ENCODE results near the gene EXOC6B. TPM values are rescaled to one million over a fixed set of nuclear protein-coding genes. Genes with fewer than 3 reads are reported as not detected.
A peak's percentile ranks its signal among the peaks of the same experiment; 100 is the strongest.

Gene EXOC6B
- polyA plus RNA-seq, 2 of the 4 experiments (the other 2 are of a cell fraction) = 15.5 to 24.7 TPM

DNA sequence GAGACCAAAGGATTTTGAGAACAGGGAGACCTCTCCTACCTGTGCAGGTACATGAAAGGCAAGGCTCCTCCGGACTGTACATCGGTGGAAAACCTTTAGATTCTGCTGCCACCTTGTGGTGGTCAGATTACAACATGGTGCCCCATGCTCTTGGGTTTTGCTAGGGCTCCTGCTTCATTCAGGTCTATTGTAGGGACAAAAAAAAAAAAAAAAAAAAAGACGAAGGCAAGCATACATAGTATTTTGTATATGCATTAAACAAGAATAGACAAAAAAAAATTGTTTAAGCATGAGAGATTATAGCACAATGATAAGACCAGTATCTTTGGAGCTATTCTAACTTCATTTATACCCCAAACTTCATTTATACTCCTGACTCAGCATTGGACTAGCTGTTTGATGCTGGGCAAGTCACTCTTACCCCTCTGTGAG is 34.0 kb upstream of the EXOC6B start:
- Histone ChIP-seq H3K9me3 (no peaks in the 10 kb centered on the region), H3K27ac (no peak overlapping the region), H3K4me2 (peak overlapping the region; percentile 42; the same call in 1 of the 3 replicates), H3K4me3 (no peak overlapping the region), H3K4me1 (peaks cover 8% of the 10 kb centered on the region; the same call in 2 of the 3 replicates)
- POLR2A ChIA-PET = interaction anchor here (0.7 kb wide), 1 partner anchor 216 kb away, joined by 3 read pairs; no protein-coding TSS in a partner anchor
- peak; percentile 69 to 80 for DNase-seq (ENCODE audit: low read depth in 1 of 2, low spot score in 1 of 2)
- TF ChIP-seq MAZ (IDR thresholded peaks at IDR 0.05; ENCODE audit: borderline replicate concordance, low read depth, low read length) = no peak
- peak; percentile 93 for TF ChIP-seq CTCF (IDR thresholded peaks at IDR 0.05)
- TF ChIP-seq RFX5 (IDR thresholded peaks at IDR 0.05) = no peak
- peak; percentile 91 for TF ChIP-seq SMC3 (IDR thresholded peaks at IDR 0.05)
- peak; percentile 88 to 92 for TF ChIP-seq RAD21 (conservative IDR thresholded peaks at IDR 0.05 in 1 of 2, IDR thresholded peaks at IDR 0.05 in 1 of 2)
- TF ChIP-seq MAFK (IDR thresholded peaks at IDR 0.05; ENCODE audit: partially characterized antibody) = peak; percentile 73
- FAIRE-seq = peak; percentile 94
- WGBS (ENCODE audit: missing lambda C conversion rate) = 1% methylated on average over 3 of the region's 3 CpGs
- CTCF ChIA-PET = interaction anchor here (0.5 to 7.6 kb wide), 51 partner anchors 8 to 1329 kb away, joined by 3 to 228 read pairs (median 5); partner anchors contain the start of gene SPR
- peak; percentile 60 to 78; a peak in 3 of 6 replicates for ATAC-seq

GRCh38 chr2:72851333-72851732 is 25.5 kb upstream of the EXOC6B start:
- ATAC-seq (no peak; a peak in 1 of 6 replicates), FAIRE-seq (no peak), DNase-seq (ENCODE audit: low read depth in 1 of 2, low spot score in 1 of 2) (no peak)
- no peak overlapping the region for H3K27ac ChIP-seq
- POLR2A ChIA-PET = no interaction called here
- CTCF ChIA-PET = interaction anchor here (1.2 to 6.6 kb wide), 4 partner anchors 9 to 36 kb away, joined by 3 to 78 read pairs (median 6); partner anchors contain the start of gene SPR
- no peaks in the 10 kb centered on the region for H3K9me3 ChIP-seq
- no peak overlapping the region for H3K4me2 ChIP-seq
- TF ChIP-seq PHF8 (IDR thresholded peaks at IDR 0.05; ENCODE audit: borderline replicate concordance, low read depth) (no peak), HEYL (CRISPR knock-in tag; IDR thresholded peaks at IDR 0.05) (no peak), NPAS2 (CRISPR knock-in tag; IDR thresholded peaks at IDR 0.05; ENCODE audit: borderline replicate concordance) (no peak), HOXB5 (CRISPR knock-in tag; IDR thresholded peaks at IDR 0.05) (no peak), JUN (IDR thresholded peaks at IDR 0.05) (no peak)
- H3K4me3 ChIP-seq = no peak overlapping the region
- WGBS (ENCODE audit: missing lambda C conversion rate) = 71% methylated on average over 7 of the region's 7 CpGs
- no peaks in the 10 kb centered on the region for H3K4me1 ChIP-seq

DNA sequence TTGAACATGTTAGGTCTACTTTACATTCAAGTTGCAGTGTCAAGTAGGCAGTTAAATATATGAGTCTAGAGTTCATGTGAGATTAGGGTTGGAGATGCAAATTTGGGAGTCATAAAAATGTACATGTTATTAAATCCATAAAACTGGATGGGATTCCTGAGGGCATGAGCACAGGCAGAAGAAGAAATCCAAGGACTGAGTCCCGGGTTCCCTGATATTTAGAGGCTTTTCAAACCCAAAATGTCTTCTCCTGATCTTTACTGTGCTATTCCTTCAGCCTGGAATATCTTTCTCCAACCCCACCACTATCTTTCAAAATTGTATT is 23.3 kb upstream of the EXOC6B start:
- ChIA-PET POLR2A (no interaction called here), CTCF (interaction anchor here (1.0 to 6.6 kb wide), 2 partner anchors 8 to 13 kb away, joined by 4 to 78 read pairs; no protein-coding TSS in a partner anchor)

DNA sequence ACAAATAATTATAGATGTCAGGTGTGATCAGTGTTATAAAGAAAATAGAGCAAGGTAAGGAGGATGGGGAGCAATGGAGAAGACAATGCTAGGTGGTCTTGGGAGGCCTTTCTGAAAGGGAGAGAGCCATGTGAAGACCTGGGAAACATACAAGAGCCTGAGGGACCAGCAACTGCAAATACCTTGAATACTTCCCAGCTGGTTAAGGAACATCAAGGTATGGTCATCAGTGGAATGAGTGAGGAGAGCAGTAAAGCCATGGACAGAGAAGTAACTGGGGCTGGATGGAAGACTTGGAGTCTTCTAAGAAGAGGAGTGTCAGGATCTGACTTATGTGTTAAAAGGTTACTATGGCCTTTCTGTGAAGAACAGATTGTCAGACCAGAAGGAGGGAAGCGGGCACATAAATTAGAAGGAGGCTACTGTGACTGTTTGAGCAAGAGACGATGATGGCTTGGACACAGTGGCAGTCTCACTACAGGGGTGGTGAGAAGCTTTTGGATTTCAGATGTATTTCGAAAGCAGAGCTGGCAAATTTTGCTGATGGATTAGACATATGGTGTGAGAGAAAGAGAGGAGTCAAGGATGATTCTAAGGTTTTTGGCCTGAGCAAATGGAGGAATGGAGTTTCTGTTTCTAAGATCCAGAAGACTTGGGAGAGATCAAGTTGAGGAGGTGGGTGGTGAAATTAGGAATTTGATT is 22.8 kb upstream of the EXOC6B start:
- FAIRE-seq = no peak

More for the DNA sequence above, 23.3 kb upstream of the EXOC6B start:
- no peak for ATAC-seq
- H3K27ac ChIP-seq = no peak overlapping the region
- no peak overlapping the region for H3K4me3 ChIP-seq
- H3K4me1 ChIP-seq = no peaks in the 10 kb centered on the region
- 4% methylated on average over 1 of the region's 1 CpG for WGBS (ENCODE audit: missing lambda C conversion rate)
- no peaks in the 10 kb centered on the region for H3K9me3 ChIP-seq
- FAIRE-seq = no peak
- TF ChIP-seq FOSL2 (IDR thresholded peaks at IDR 0.05) (no peak), FOSL2 (CRISPR knock-in tag; IDR thresholded peaks at IDR 0.05) (no peak), RAD21 (conservative IDR thresholded peaks at IDR 0.05 in 1 of 2, IDR thresholded peaks at IDR 0.05 in 1 of 2) (no peak), HES2 (IDR thresholded peaks at IDR 0.05) (no peak), TFCP2L1 (CRISPR knock-in tag; IDR thresholded peaks at IDR 0.05) (no peak), CBX8 (IDR thresholded peaks at IDR 0.05) (no peak), NR3C1 (IDR thresholded peaks at IDR 0.05) (no peak), NFE2L2 (conservative IDR thresholded peaks at IDR 0.05; ENCODE audit: low read length) (no peak), FOXS1 (CRISPR knock-in tag; IDR thresholded peaks at IDR 0.05) (no peak), ZFP36 (IDR thresholded peaks at IDR 0.05; ENCODE audit: borderline replicate concordance, partially characterized antibody) (no peak), PHF8 (IDR thresholded peaks at IDR 0.05; ENCODE audit: borderline replicate concordance, low read depth) (no peak)
- no peak for DNase-seq (ENCODE audit: low read depth in 1 of 2, low spot score in 1 of 2)
- H3K4me2 ChIP-seq = no peak overlapping the region

More for the DNA sequence above, 22.8 kb upstream of the EXOC6B start:
- 45% methylated on average over 3 of the region's 3 CpGs for WGBS (ENCODE audit: missing lambda C conversion rate)
- H3K4me3 ChIP-seq = no peak overlapping the region
- H3K4me1 ChIP-seq = no peaks in the 10 kb centered on the region
- CTCF ChIA-PET = interaction anchor here (6.6 kb wide), 1 partner anchor 13 kb away, joined by 78 read pairs; no protein-coding TSS in a partner anchor
- H3K9me3 ChIP-seq = no peaks in the 10 kb centered on the region
- DNase-seq (ENCODE audit: low read depth in 1 of 2, low spot score in 1 of 2) = no peak
- no peak for ATAC-seq
- H3K27ac ChIP-seq = no peak overlapping the region
- TF ChIP-seq E2F6 (IDR thresholded peaks at IDR 0.05; ENCODE audit: borderline replicate concordance, low read depth) (no peak), JUN (IDR thresholded peaks at IDR 0.05) (no peak), MYC (IDR thresholded peaks at IDR 0.05; ENCODE audit: borderline replicate concordance, low read length) (no peak), HEYL (CRISPR knock-in tag; IDR thresholded peaks at IDR 0.05) (no peak), MAFK (IDR thresholded peaks at IDR 0.05; ENCODE audit: partially characterized antibody) (no peak), ELK1 (IDR thresholded peaks at IDR 0.05; ENCODE audit: low read depth, low read length) (no peak), HDAC2 (IDR thresholded peaks at IDR 0.05) (no peak)
- TF ChIP-seq, protein P1, sequence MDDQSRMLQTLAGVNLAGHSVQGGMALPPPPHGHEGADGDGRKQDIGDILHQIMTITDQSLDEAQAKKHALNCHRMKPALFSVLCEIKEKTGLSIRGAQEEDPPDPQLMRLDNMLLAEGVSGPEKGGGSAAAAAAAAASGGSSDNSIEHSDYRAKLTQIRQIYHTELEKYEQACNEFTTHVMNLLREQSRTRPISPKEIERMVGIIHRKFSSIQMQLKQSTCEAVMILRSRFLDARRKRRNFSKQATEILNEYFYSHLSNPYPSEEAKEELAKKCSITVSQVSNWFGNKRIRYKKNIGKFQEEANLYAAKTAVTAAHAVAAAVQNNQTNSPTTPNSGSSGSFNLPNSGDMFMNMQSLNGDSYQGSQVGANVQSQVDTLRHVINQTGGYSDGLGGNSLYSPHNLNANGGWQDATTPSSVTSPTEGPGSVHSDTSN (IDR thresholded peaks at IDR 0.05) = no peak
- no peak overlapping the region for H3K4me2 ChIP-seq
- POLR2A ChIA-PET = no interaction called here
